HPDE6-E6E7 (cell line): ENCODE results near the gene ZBTB11.
"Not testable (repeated sequence)": the region's sequence is repeated elsewhere in the genome, so short reads cannot be mapped to it uniquely, and the experiment has no call there.

Experiments
- DNase-seq: peaks from one replicate; pipeline ENCODE4 v3.0.0; 2011; ENCODE audit warnings: missing footprints; ENCODE audit errors: extremely low spot score

The ZBTB11 gene, protein sequence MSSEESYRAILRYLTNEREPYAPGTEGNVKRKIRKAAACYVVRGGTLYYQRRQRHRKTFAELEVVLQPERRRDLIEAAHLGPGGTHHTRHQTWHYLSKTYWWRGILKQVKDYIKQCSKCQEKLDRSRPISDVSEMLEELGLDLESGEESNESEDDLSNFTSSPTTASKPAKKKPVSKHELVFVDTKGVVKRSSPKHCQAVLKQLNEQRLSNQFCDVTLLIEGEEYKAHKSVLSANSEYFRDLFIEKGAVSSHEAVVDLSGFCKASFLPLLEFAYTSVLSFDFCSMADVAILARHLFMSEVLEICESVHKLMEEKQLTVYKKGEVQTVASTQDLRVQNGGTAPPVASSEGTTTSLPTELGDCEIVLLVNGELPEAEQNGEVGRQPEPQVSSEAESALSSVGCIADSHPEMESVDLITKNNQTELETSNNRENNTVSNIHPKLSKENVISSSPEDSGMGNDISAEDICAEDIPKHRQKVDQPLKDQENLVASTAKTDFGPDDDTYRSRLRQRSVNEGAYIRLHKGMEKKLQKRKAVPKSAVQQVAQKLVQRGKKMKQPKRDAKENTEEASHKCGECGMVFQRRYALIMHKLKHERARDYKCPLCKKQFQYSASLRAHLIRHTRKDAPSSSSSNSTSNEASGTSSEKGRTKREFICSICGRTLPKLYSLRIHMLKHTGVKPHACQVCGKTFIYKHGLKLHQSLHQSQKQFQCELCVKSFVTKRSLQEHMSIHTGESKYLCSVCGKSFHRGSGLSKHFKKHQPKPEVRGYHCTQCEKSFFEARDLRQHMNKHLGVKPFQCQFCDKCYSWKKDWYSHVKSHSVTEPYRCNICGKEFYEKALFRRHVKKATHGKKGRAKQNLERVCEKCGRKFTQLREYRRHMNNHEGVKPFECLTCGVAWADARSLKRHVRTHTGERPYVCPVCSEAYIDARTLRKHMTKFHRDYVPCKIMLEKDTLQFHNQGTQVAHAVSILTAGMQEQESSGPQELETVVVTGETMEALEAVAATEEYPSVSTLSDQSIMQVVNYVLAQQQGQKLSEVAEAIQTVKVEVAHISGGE

DNA sequence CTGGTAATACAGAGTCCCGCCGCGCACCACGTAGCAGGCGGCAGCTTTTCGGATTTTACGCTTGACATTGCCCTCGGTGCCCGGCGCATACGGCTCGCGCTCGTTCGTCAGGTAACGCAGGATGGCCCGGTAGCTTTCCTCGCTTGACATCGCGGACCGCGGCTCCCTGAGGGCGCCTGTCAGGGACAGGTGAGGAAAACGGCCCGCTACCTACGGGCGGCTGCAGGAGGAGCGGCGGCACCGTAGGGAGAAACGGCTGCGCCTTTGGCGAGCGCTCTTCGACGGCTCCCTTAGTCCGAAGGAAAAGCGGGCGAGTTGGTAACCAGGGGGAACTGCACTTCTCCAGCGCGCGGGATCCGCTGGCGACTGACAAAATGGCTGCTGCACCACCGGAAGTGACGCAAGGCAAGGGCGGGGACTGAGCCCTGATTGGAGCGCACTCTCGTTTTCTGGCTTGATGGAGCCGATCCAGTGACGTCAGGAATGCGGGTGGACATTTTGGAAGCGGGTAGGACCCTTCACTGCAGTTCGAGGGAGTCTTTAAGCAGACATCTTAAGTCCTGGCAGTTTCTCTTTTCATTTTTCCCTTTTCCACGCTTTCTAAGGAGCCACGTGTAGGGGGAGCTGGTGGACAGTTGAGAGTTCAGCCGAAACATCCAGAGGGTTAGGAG, at the start of gene ZBTB11:
Gene ZBTB11, minus strand, starts transcription at position 368 of the 671 bp plus-strand sequence. Its CDS starts 218 bp downstream, at position 150.
- peak; percentile 94 for DNase-seq

DNA sequence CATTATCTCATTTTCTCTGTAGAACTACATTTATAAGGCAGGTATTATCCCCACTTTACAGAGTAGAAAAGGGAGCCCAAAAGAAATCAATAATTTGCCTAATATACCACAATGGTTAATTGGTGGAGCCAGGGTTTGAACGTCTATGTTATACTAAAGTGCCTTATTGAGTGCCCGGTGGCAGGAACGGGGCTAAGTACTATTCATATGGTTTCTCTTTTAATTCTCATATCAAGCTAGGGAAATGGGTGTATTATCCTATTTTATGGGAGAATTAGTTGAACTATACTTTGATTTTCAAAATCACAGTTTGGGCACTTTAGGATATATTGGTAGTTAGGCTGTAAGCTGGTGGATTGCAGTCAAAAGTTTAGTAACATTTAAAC, 49.0 kb upstream of the ZBTB11 start:
- DNase-seq: no peak

DNA sequence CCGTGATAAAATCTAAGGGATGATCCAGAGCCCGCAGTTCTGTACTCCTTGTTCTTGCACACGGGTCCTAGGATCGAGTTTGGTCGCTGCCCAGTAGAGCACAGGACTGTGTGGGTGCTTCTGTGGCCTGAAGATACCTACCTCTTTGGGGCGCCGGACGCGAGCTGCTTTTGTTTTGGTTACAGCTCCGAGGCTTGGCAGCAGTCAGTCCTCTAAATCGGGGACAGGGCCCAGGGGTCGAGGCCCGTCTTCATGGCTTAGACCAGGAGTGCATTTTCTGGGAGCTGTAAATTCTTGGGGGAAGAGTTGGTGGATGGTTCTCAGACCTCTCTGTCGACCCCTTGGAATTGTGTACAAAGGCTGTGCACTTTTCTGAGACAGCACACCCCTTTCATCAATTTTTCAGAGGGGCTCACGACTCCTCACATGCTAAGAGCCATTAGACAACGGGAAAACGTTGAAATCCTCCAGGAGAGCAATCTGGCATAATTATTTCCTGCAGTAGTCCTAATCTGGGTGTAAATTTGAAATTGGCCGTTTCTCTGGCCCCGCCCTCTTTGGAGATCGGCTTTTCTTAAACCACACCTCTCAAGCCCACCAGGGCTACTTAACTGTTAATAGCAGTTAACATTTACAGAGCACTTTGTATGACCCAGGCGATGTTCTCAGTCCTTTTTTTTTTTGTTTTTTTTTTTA, 48.4 kb upstream of the ZBTB11 start:
- DNase-seq: no peak

DNA sequence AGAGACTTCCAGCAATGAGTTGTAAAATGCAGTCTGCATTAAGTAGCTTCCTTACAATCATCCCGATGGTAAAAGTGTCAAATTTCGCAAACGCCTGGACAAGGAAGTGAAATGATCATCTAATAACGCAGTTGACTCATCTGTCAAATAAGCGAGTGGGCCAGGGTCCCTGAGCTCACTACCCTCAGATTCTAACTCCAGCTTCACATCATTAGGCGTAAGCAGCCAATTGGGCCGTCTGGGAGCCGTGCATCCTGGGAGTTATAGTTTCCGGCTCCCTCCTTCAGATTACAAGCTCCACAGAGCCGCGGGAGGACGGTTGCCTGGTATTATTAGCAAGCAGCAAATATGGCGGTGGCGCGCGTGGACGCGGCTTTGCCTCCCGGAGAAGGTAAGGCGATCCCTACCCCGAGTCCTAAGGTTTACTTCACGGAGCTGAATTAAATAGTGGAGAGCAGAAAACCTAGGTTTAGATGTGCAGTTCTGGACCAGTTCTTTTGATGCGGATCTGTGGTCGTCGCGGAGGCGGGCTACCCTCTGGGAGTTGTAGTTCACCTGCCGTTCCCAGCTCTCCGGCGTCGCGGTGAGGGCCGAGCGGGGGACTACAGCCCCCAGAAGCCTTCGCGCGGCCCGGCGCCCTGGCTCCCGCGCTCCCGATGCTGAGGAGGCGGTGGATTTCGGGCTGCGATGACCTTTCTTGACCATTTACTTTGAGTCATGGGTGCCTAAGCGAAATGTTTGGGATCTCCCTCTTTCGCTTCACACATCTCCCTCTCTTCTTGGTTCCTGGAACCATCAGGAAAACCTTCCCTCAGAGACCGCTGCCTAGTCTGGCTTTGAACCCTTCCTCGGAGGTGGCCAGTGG, 47.6 kb upstream of the ZBTB11 start, which contains the start of gene CEP97:
Gene CEP97, plus strand, starts transcription at position 286 of the 865 bp plus-strand sequence. Its CDS starts 63 bp downstream, at position 349.
- DNase-seq: peak; percentile 87

DNA sequence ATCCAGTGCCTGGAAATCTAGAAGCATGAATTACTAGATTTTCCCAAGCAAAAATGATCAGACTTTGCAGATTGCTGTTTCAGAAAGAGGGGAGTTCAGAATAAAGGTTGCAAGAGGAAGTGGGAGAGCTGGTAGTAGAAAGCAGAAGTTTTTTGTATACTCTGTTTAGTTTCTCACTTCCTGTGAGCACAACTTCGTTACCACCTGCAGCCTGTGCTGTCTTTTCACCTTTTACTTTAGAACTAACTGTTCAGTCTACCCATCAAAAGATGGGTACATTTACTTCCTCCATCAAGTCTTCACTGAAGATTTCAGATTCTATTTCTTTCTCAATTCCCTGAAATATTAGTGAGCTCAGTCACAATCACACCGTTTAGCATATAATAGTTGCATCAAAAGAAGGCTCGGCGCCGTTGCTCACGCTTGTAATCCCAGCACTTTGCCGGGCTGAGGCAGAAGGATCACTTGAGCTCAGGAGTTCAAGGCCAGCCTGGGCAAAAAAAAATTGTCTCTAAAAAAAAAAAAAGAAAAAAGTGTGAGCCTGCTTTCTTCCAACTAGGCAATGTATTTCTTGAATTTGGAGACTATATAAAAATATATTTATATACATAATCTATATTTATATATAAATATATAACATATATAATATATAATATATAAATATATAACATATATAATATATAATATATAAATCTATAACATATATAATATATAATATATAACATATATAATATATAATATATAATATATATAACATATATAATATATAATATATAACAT, 45.7 kb upstream of the ZBTB11 start:
- DNase-seq: no peak

DNA sequence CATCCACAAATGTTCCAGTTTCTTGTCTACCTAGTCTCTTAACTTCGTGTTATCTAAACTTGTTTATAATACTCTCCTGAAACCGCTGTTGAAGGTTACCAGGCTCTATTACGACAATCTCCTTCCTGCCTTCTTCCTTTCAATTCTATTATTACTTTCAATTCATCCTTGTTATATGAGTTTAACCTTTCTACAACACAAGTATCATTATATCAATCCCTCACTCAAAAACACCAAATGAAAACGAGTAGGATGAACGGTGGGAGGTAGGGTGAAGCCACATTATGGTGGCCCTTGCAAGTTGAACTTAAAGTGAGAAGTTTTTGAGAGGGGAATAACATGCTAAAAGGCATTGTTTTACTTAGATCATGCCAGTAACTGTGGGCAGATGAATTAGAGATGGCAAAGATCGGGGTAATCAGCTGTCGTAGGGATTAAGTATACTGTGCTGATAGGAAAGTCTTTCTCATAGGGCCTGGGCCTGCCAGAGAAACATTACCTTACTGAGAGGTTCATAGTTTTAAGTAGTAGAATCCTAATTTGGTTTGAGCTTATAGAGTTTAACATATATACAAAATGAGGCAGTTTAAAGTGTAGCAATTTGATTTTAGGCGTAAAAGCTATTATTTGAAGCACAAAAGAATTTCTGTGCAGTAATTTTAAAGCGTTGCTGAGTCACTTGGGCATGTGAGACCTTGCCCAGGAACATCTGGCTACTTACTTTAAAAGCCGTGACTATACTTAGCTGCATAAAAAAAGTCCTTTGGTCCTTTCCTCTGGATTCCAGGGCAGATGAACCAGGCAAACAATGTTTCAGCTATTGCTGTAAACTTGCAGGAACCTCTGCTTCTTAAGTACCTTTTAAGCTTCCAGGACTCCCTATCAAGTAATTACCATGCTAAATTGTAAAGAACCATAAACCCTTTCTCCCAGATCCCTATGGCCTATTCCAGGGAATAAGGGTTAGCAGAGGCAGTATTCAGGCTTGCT, 44.2 kb upstream of the ZBTB11 start:
- peak; percentile 45 for DNase-seq

DNA sequence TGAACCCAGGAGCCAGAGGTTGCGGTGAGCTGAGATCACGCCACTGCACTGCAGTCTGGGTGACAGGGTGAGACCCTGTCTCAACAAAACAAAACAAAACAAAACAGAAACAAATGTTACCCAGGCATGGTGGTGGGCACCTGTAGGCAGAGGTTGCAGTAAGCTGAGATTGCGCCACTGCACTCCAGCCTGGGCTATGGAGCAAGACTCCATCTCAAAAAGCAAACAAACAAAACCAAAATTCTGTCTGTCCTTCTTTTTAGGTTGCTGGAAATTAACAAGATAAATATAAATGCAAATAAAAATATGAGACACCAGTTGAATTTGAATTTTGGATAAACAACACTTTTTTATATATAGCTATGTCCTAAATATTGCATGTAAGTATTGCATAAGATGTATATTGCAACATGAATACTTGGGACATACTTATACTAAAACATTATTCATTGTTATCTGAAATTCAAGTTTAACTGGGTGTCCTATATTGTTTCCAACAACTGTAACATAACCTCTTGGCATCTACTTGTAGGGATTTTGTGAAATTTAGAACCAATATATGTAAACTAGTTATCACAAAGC, 42.8 kb upstream of the ZBTB11 start:
- no peak for DNase-seq

DNA sequence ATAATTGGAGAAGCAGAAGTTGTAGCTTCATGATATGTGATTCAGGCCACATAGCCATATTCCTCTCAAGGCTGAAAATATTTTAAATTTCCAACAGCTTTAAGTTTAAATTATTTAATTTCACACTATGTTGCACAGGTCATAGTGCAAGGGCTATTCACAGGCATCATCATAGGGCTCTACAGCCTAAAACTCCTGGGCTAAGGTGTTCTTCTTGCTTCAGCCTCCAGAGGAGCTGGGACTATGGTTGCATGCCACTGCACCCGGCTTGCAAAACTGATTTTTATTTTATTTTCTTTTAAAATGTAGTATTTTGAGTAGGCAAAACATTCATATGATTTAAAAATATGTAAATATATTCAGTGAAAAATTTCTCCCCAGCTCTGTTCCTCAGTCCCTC, 41.5 kb upstream of the ZBTB11 start:
- no peak for DNase-seq

DNA sequence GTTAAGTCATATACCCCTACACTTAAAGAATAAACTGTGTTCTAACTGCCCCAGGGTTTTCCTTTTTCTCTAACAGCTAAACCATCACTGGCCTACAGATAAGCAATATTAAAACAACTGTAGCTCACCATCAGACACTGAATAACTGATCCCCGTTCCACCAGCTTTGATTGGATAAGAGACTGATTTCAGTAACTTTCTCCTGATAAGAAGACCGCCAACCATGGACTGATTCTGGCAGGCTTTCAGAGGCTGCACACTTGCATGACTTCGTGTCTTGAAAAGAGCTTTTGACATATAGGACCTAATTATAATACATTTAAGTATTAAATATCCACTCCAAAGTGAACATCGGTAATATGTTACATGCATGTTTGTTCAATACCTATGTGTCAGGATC, 32.2 kb upstream of the ZBTB11 start:
- no peak for DNase-seq

DNA sequence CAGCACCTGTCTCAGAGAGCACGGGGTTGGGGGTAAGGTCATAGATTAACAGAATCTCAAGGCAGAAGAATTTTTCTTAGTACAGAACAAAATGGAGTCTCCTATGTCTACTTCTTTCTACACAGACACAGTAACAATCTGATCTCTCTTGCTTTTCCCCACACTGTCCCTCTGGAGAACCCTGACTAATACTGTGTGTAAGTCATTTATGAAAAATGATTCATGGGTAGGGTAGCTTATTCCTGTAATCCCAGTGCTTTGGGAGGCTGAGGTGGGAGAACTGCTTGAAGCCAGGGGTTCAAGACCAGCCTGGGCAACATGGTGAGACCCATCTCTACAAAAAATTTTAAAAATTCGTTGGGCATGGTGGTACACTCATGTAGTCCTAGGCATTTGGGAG, 27.7 kb upstream of the ZBTB11 start:
- DNase-seq: not testable (repeated sequence)

DNA sequence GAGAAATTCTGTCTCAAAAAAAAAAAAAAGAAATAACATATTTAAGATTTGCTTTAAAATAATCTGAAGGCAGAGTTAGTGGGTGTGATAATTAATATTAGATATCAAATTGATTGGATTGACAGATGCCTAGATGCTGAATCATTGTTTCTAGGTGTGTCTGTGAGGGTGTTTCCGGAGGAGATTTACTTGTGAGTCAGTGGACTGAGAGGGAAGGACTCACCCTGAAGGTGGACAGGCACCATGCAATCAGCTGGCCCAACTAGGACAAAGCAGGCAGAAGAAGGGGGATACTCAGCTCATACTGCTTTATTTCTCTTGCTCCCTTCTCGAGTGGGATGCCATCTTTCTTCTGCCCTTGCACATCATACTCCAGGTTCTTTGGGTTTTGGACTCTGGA, 26.2 kb upstream of the ZBTB11 start:
- DNase-seq: peak; percentile 60

DNA sequence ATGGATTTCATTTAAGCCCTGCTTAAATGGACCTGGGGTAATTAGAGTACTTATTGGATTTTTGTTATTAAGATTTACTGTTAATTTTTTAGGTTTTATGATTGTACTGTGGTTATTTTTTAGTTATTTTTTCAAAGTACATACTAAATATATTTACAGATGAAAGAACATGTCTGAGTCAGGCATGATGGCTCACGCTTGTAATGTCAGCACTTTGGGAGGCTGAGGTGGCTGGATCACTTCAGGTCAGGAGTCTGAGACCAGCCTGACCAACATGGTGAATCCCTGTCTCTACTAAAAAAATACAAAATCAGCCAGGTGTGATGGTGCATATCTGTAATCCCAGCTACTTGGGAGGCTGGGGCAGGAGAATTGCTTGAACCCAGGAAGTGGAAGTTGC, 25.8 kb upstream of the ZBTB11 start:
- DNase-seq: no peak

DNA sequence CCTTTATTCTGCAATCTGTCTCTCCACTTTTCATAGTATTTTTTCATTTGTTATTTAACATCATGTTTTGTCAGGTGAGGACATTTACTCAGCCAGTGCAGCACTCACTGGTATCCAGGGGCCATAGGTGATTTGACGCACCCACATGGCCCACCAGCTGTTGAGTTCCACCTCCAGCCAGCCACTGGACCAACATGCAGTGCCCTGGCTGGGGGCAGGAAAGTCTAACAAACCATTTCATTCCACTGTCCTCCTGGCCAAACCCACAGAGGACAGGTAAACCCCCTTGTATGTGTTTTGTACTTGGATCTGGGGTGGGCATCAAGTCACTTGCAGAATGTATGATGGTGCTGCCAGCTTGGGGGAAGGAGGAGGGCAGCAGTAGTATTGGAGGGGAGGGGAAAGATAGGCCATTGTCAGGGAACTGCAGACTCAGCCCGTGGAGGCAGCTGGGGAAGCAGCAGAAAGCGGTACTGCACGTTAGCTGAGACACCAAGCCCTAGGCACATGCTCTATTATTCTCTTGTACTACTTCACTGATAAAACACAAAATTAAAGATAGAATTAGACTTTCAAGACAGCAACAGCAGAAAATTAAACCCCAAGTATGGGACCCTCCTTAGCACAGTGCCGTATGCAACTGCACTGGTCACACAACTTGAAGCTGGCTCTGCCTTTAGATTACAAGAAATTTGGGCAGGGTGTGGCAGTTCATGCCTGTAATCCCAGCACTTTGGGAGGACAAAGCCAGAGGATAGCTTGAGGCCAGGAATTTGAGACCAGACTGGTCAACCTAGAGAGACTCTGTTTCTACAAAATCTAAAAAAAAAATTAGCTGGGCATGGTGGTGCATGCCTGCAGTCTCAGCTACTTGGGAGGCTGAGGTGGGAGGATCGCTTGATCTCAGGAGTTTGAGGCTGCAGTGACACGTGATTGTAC, 25.0 kb upstream of the ZBTB11 start:
- DNase-seq: no peak

DNA sequence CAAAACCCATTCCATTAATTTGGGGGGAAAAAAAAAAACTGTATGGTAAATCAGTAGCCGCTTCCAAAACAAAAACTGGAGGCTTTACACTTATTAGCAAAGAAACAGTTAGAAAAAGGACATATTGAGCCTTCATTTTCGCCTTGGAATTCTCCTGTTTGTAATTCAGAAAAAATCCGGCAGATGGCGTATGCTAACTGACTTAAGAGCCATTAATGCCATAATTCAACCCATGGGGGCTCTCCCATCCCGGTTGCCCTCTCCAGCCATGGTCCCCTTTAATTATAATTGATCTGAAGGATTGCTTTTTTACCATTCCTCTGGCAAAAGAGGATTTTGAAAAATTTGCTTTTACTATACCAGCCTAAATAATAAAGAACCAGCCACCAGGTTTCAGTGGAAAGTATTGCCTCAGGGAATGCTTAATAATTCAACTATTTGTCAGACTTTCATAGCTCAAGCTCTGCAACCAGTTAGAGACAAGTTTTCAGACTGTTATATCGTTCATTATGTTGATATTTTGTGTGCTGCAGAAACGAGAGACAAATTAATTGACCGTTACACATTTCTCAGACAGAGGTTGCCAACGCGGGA, 18.9 kb upstream of the ZBTB11 start:
- DNase-seq: no peak

DNA sequence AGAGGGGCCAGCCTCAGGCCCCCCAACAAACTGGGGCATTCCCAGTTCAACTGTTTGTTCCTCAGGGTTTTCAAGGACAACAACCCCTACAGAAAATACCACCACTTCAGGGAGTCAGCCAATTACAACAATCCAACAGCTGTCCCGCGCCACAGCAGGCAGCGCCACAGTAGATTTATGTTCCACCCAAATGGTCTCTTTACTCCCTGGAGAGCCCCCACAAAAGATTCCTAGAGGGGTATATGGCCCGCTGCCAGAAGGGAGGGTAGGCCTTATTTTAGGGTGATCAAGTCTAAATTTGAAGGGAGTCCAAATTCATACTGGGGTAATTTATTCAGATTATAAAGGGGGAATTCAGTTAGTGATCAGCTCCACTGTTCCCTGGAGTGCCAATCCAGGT, 17.9 kb upstream of the ZBTB11 start:
- DNase-seq: not testable (repeated sequence)

DNA sequence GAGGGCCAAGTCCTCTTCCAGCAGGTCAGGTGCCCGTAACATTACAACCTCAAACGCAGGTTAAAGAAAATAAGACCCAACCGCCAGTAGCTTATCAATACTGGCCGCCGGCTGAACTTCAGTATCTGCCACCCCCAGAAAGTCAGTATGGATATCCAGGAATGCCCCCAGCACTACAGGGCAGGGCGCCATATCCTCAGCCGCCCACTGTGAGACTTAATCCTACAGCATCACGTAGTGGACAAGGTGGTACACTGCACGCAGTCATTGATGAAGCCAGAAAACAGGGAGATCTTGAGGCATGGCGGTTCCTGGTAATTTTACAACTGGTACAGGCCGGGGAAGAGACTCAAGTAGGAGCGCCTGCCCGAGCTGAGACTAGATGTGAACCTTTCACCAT, 16.6 kb upstream of the ZBTB11 start:
- DNase-seq: not testable (repeated sequence)
